Keratinocyte (primary cell): Measurements from ENCODE around the gene LSM3.

ENCODE experiments used
- CTCF ChIP-seq, 3 experiments: IDR thresholded peaks in 1 of 3; conservative IDR thresholded peaks in 1 of 3; optimal IDR thresholded peaks in 1 of 3; 2 replicates in 2 of 3; 3 replicates in 1 of 3; pipeline versions ENCODE3 to v1.5.1; 2011; ENCODE audit warnings: low read length in 3 of 3, mild to moderate bottlenecking in 3 of 3, moderate library complexity in 2 of 3, control low read depth in 1 of 3, inconsistent platforms in 1 of 3; ENCODE audit not compliant: insufficient read depth in 2 of 3; ENCODE audit errors: extremely low read depth in 1 of 3
- EZH2 ChIP-seq: IDR thresholded peaks from one replicate; pipeline ENCODE4 v1.6.1; 2012; ENCODE audit warnings: inconsistent platforms, mild to moderate bottlenecking, low read length, moderate library complexity

GRCh38 chr3:14238930-14239329 lies 60.3 kb downstream of the LSM3 start:
- TF ChIP-seq CTCF (optimal IDR thresholded peaks at IDR 0.05 in 1 of 3, IDR thresholded peaks at IDR 0.05 in 1 of 3, conservative IDR thresholded peaks at IDR 0.05 in 1 of 3; ENCODE audit: extremely low read depth in 1 of 3, insufficient read depth in 2 of 3, low read length in 3 of 3) (no peak), EZH2 (no peak)
